Measurements from ENCODE around the gene PCDHGA1.

PCDHGA1 gene

GRCh38 chr5:141439411-141440141, 109.3 kb downstream of the PCDHGA1 start:
- no peak overlapping the region for H3K4me3 ChIP-seq (ENCODE audit: low read depth, low read length)

GRCh38 chr5:141440341-141440740, 110.0 kb downstream of the PCDHGA1 start:
- H3K4me3 ChIP-seq (ENCODE audit: low read depth, low read length) = no peak overlapping the region

- H3K4me3 ChIP-seq (ENCODE audit: low read depth, low read length) = no peak overlapping the region
These were observed 111.4 kb downstream of the PCDHGA1 start for GRCh38 chr5:141441571-141442170.

GRCh38 chr5:141465351-141465750, 135.0 kb downstream of the PCDHGA1 start:
- H3K4me3 ChIP-seq (ENCODE audit: low read depth, low read length) = no peak overlapping the region

- H3K4me3 ChIP-seq (ENCODE audit: low read depth, low read length) = peak within 1 kb of the TSS; percentile 17
These were observed 145.4 kb downstream of the PCDHGA1 start, which contains the start of gene PCDHGC3 for GRCh38 chr5:141475625-141476131. Gene PCDHGC3, plus strand, starts transcription at chr5:141475966. Its CDS starts 151 bp downstream, at chr5:141476117.

GRCh38 chr5:141476132-141476911, 146.0 kb downstream of the PCDHGA1 start:
- peak overlapping the region; percentile 17 for H3K4me3 ChIP-seq (ENCODE audit: low read depth, low read length)

- no peak overlapping the region for H3K4me3 ChIP-seq (ENCODE audit: low read depth, low read length)
These were observed 146.8 kb downstream of the PCDHGA1 start for GRCh38 chr5:141477044-141477575.

- H3K4me3 ChIP-seq (ENCODE audit: low read depth, low read length) = no peak overlapping the region
These were observed 147.5 kb downstream of the PCDHGA1 start for GRCh38 chr5:141477815-141478214.

GRCh38 chr5:141478321-141478945, 148.1 kb downstream of the PCDHGA1 start:
- no peak overlapping the region for H3K4me3 ChIP-seq (ENCODE audit: low read depth, low read length)

GRCh38 chr5:141479776-141480175, 149.5 kb downstream of the PCDHGA1 start:
- no peak overlapping the region for H3K4me3 ChIP-seq (ENCODE audit: low read depth, low read length)

GRCh38 chr5:141483902-141484301, 153.6 kb downstream of the PCDHGA1 start:
- no peak overlapping the region for H3K4me3 ChIP-seq (ENCODE audit: low read depth, low read length)

- H3K4me3 ChIP-seq (ENCODE audit: low read depth, low read length) = no peak overlapping the region
These were observed 154.0 kb downstream of the PCDHGA1 start for GRCh38 chr5:141484310-141484640.

GRCh38 chr5:141484641-141485311, 154.5 kb downstream of the PCDHGA1 start, which contains the start of gene PCDHGC4:
Gene PCDHGC4, plus strand, starts transcription at chr5:141485030. Its CDS starts 144 bp downstream, at chr5:141485174.
- peak within 1 kb of the TSS; percentile 44 for H3K4me3 ChIP-seq (ENCODE audit: low read depth, low read length)

GRCh38 chr5:141485321-141486055, 155.2 kb downstream of the PCDHGA1 start:
- peak overlapping the region; percentile 44 for H3K4me3 ChIP-seq (ENCODE audit: low read depth, low read length)

- H3K4me3 ChIP-seq (ENCODE audit: low read depth, low read length) = no peak overlapping the region
These were observed 155.8 kb downstream of the PCDHGA1 start for GRCh38 chr5:141486091-141486490.

- H3K4me3 ChIP-seq (ENCODE audit: low read depth, low read length) = no peak overlapping the region
These were observed 156.8 kb downstream of the PCDHGA1 start for GRCh38 chr5:141487131-141487530.

- no peak within 1 kb of the TSS for H3K4me3 ChIP-seq (ENCODE audit: low read depth, low read length)
These were observed 158.6 kb downstream of the PCDHGA1 start, which contains the start of gene PCDHGC5 for GRCh38 chr5:141488591-141489561. Gene PCDHGC5, plus strand, starts transcription at chr5:141489081. Its CDS starts 160 bp downstream, at chr5:141489241.

- no peak overlapping the region for H3K4me3 ChIP-seq (ENCODE audit: low read depth, low read length)
These were observed 159.5 kb downstream of the PCDHGA1 start for GRCh38 chr5:141489841-141490240.

All from iPS-11a (cell line).